A549 treated with GW870086 at 1 μM for 4 hours (cell line): ENCODE results near the gene USP50. TPM values are rescaled to one million over a fixed set of nuclear protein-coding genes. Genes with fewer than 3 reads are reported as not detected.

ENCODE experiments used
- total RNA-seq: library from RNA; stranded (reverse); fragments of 200-300 nt; extraction: Qiagen RNA extraction; gene quantifications from 5 replicates; pipeline ENCODE4 v1.2.3, GENCODE V29; 2022; ENCODE audit warnings: low read depth

USP50 gene
- 0.24 TPM in 1 of 5 replicates, not detected in the others for total RNA-seq

GRCh38 chr15:50546566-50546965, at the start of gene USP50:
Gene USP50, minus strand, starts transcription at chr15:50546666. Its CDS starts 141 bp downstream, at chr15:50546525.

Other genes with a start within 250 kb of the USP50 start
- 28.5 to 36.6 TPM (median 35.5 TPM) in 5 replicates for gene GABPB1, start 191.5 kb downstream of the USP50 start, total RNA-seq
- gene USP8, start 122.3 kb downstream of the USP50 start, total RNA-seq = 35.5 to 53.6 TPM (median 43.5 TPM) in 5 replicates
- gene TRPM7, start 140.1 kb upstream of the USP50 start, total RNA-seq = 20.6 to 24.4 TPM (median 24.0 TPM) in 5 replicates
- gene SPPL2A, start 219.0 kb upstream of the USP50 start, total RNA-seq = 82.0 to 104 TPM (median 98.2 TPM) in 5 replicates